ENCODE data around the gene ASIC4. TPM values are rescaled to one million over a fixed set of nuclear protein-coding genes. Genes with fewer than 3 reads are reported as not detected.
A peak's percentile ranks its signal among the peaks of the same experiment; 100 is the strongest.

The ASIC4 gene
- total and polyA plus RNA-seq, 8 donors, result 0.04 to 0.38 (median 0.18) TPM; not detected in 4

GRCh38 chr2:219549619-219550018, 35.3 kb downstream of the ASIC4 start:
- no peak for ATAC-seq
- Histone ChIP-seq H3K27ac (no peak overlapping the region), H3K4me1 (peaks cover 0 to 11% (median 4%) of the 10 kb centered on the region in 3 donors), H3K36me3 (no peaks in the 10 kb centered on the region), H3K4me3 (no peak overlapping the region), H3K9me3 (no peaks in the 10 kb centered on the region), H3K27me3 (no peaks in the 10 kb centered on the region)
- DNase-seq, result no peak
- TF ChIP-seq CTCF (IDR thresholded peaks at IDR 0.05), result no peak
- intact Hi-C loops (cut with DNase I), result loop anchor here in 1 of 3 donors (5.0 kb wide), 1 partner anchor 83 kb away; no protein-coding TSS in a partner anchor
- no peak for FAIRE-seq
- 85 to 92% methylated on average over 9 of the region's 9 CpGs for WGBS, 2 donors

GRCh38 chr2:219551441-219552381, 37.4 kb downstream of the ASIC4 start:
- no peak for TF ChIP-seq CTCF (IDR thresholded peaks at IDR 0.05)

DNA sequence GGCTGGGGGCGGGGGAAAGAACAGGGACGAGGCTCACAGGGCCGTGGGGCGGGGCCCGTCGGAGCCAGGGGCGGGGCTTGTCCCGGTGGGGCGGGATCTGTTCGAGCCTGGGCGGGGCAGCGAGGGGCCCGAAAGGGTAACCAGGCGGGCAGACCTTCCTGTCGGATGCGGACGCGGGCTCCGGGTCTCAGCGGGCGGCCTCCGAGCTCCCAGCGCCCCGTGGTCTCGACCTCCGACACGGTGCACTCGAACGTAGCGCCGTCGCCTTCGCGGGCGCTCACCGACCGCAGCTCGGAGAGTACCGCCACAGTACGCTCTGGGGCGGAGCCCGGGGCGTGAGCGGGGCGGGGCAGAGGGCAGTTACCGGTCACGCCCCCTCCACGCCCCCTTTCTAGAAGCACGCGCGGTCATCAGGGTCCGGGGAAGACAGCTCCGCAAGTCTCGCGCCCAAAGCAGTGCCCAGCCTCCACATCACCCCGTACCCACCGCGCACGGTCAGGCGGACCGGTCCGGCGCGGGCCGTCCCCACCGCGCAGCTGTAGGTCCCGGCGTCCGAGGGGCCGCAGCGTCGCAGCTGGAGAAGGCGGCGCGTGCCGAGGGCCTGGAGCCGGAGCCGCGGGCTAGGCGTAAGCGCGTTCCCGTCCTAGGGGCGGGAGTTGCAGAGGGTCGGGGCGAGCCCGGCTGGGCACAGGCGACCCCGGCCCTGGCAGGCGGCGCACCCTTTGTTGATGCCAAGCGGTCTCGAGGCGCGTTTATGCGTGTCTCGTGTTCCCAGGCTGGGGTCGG, 38.3 kb downstream of the ASIC4 start:
- ATAC-seq (peak; percentile 92 to 96 (median 95)), FAIRE-seq (no peak), DNase-seq (peak; percentile 82 to 97 (median 94))
- Histone ChIP-seq H3K36me3 (no peaks in the 10 kb centered on the region), H3K4me3 (peak overlapping the region; percentile 41 to 67 (median 60)), H3K27me3 (no peaks in the 10 kb centered on the region), H3K4me1 (peaks cover 0 to 9% (median 4%) of the 10 kb centered on the region in 3 donors), H3K9me3 (no peaks in the 10 kb centered on the region), H3K27ac (peak overlapping the region in 2 of 4 donors; percentile 22 to 63)
- WGBS, 2 donors, result 0 to 1% methylated on average over 87 to 99 of the region's 99 CpGs
- intact Hi-C loops (cut with DNase I), result no loop called here
- TF ChIP-seq CTCF (IDR thresholded peaks at IDR 0.05), result no peak

More at GRCh38 chr2:219551441-219552381, 37.4 kb downstream of the ASIC4 start:
- Histone ChIP-seq H3K4me3 (peak overlapping the region; percentile 41 to 67 (median 60)), H3K27me3 (no peaks in the 10 kb centered on the region), H3K4me1 (peaks cover 0 to 9% (median 4%) of the 10 kb centered on the region in 3 donors), H3K27ac (peak overlapping the region in 1 of 4 donors; percentile 22), H3K9me3 (no peaks in the 10 kb centered on the region), H3K36me3 (no peaks in the 10 kb centered on the region)
- no peak for FAIRE-seq
- DNase-seq, result peak in 1 of 6 donors; percentile 77
- ATAC-seq, result peak; percentile 18 to 37 (median 32)
- intact Hi-C loops (cut with DNase I), result no loop called here
- WGBS, 2 donors, result 13 to 19% methylated on average over 48 to 54 of the region's 54 CpGs

DNA sequence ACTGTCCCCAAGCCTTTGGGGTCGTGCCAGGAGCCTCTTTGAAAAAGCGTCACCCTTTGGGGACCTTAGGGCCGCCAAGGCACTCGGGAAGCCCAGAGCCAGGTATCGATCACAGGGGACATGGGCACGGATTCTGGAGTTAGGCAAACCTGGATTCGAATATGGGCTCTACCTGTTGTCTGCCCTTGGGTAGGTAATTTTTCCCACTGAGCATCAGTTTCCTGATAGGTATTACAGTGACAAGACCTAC, 38.8 kb downstream of the ASIC4 start:
- FAIRE-seq (no peak), DNase-seq (peak in 1 of 6 donors; percentile 81), ATAC-seq (no peak)
- WGBS, 2 donors, result 5 to 9% methylated on average over 7 of the region's 7 CpGs
- no peaks in the 10 kb centered on the region for H3K27me3 ChIP-seq
- H3K4me3 ChIP-seq, result peak overlapping the region; percentile 41 to 67 (median 60)
- H3K4me1 ChIP-seq, result peaks cover 0 to 9% (median 4%) of the 10 kb centered on the region in 3 donors
- H3K27ac ChIP-seq, result no peak overlapping the region
- intact Hi-C loops (cut with DNase I), result no loop called here
- TF ChIP-seq CTCF (IDR thresholded peaks at IDR 0.05), result no peak
- H3K9me3 ChIP-seq, result no peaks in the 10 kb centered on the region
- H3K36me3 ChIP-seq, result no peaks in the 10 kb centered on the region

Measured in pancreas (tissue), 10 donors.